ENCODE data around the gene MBTPS2.
"Not testable (repeated sequence)": the region's sequence is repeated elsewhere in the genome, so short reads cannot be mapped to it uniquely, and the experiment has no call there.

MBTPS2 gene

GRCh38 chrX:21812628-21813027, 26.8 kb upstream of the MBTPS2 start:
- Histone ChIP-seq H3K4ac (ENCODE audit: low read depth in 1 of 2, low read length in 2 of 2) (no peak overlapping the region), H3K27ac (ENCODE audit: low read length, poor library complexity, severe bottlenecking) (no peak overlapping the region), H3K14ac (ENCODE audit: low read length in 2 of 2) (no peak overlapping the region), H3K18ac (ENCODE audit: low read depth in 1 of 2, low read length in 2 of 2) (no peak overlapping the region), H3K36me3 (ENCODE audit: control insufficient read depth in 1 of 2, insufficient read depth in 2 of 2, low read depth in 1 of 2, low read length in 2 of 2) (no peaks in the 10 kb centered on the region), H2AFZ (ENCODE audit: low read depth, low read length) (no peak overlapping the region), H3K79me1 (replicated peaks; ENCODE audit: low read length, poor library complexity, severe bottlenecking) (no peaks in the 10 kb centered on the region), H3K23ac (ENCODE audit: low read length in 2 of 2) (no peak overlapping the region), H2BK12ac (ENCODE audit: low read length in 2 of 2) (no peak overlapping the region), H3K9me3 (ENCODE audit: control insufficient read depth, low read length) (peaks cover 5% of the 10 kb centered on the region), H2BK5ac (ENCODE audit: low read depth, low read length, poor library complexity, severe bottlenecking) (no peak overlapping the region), H3K4me3 (ENCODE audit: insufficient read depth in 1 of 2, low read depth in 1 of 2, low read length in 2 of 2) (no peak overlapping the region), H2BK15ac (ENCODE audit: low read depth, poor library complexity, severe bottlenecking) (no peak overlapping the region), H2AK5ac (ENCODE audit: low read length, severe bottlenecking) (no peak overlapping the region), H4K91ac (ENCODE audit: low read length) (no peak overlapping the region), H3K27me3 (ENCODE audit: control insufficient read depth in 1 of 2, insufficient read depth in 1 of 2, low read length in 2 of 2) (peaks cover 0 to 9% of the 10 kb centered on the region in 2 experiments), H3K4me1 (ENCODE audit: control insufficient read depth, insufficient read depth, low read depth, low read length) (no peaks in the 10 kb centered on the region), H4K8ac (ENCODE audit: low read length) (no peak overlapping the region), H2BK120ac (ENCODE audit: low read depth, low read length) (no peak overlapping the region), H3K4me2 (ENCODE audit: low read length, poor library complexity, severe bottlenecking) (no peak overlapping the region), H3K9ac (ENCODE audit: low read length) (no peak overlapping the region)
- 72% methylated on average over 2 of the region's 2 CpGs for WGBS
- DNase-seq: no peak

DNA sequence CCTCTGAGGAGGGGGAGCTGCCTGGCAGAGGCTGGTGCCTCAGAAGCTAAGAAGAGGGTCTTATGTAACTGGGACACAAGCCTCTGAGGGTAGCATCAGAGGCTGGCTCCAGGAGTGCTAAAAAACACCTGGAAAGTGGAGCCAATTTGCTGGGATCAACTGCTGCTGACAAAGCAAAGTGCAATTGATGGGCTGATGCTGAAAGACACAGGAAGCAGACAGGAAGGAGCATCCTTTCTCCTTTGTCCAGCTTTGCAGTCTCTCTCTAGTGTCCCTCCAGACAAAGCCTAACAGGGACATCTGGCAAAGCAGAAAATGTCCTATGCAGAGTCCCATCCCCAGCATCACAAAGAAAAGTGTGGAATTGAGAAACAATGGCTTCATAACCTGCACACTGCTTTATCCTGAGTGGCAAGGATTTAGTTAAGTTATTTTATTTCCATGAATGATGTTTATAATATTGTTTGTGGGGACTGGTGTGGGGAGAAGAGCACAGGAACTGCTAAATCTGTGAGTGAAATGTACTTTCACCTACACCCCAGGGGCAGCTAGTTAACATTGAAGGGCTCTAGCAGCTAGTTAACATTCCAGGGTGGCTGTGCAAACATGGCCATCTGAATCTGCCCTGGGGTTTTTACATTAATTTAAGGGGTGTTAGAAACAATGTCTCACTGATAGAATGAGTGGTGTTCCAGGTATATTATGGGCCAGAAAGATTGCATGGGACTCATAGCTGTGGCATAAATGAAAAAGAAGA, 25.6 kb upstream of the MBTPS2 start:
- H3K4ac ChIP-seq (ENCODE audit: low read depth in 1 of 2, low read length in 2 of 2): no peak overlapping the region
- H2AFZ ChIP-seq (ENCODE audit: low read depth, low read length): no peak overlapping the region
- no peak overlapping the region for H3K14ac ChIP-seq (ENCODE audit: low read length in 2 of 2)

GRCh38 chrX:21816136-21816535, 23.3 kb upstream of the MBTPS2 start:
- no peak overlapping the region for H3K14ac ChIP-seq (ENCODE audit: low read length in 2 of 2)
- no peak overlapping the region for H3K4ac ChIP-seq (ENCODE audit: low read depth in 1 of 2, low read length in 2 of 2)
- no peak overlapping the region for H4K8ac ChIP-seq (ENCODE audit: low read length)
- H3K18ac ChIP-seq (ENCODE audit: low read depth in 1 of 2, low read length in 2 of 2): no peak overlapping the region
- H2BK15ac ChIP-seq (ENCODE audit: low read depth, poor library complexity, severe bottlenecking): no peak overlapping the region
- peaks cover 0 to 7% of the 10 kb centered on the region in 2 experiments for H3K27me3 ChIP-seq (ENCODE audit: control insufficient read depth in 1 of 2, insufficient read depth in 1 of 2, low read length in 2 of 2)
- 86% methylated on average over 5 of the region's 5 CpGs for WGBS
- no peaks in the 10 kb centered on the region for H3K36me3 ChIP-seq (ENCODE audit: control insufficient read depth in 1 of 2, insufficient read depth in 2 of 2, low read depth in 1 of 2, low read length in 2 of 2)
- H2BK120ac ChIP-seq (ENCODE audit: low read depth, low read length): no peak overlapping the region
- H2BK12ac ChIP-seq (ENCODE audit: low read length in 2 of 2): no peak overlapping the region
- no peak overlapping the region for H3K4me2 ChIP-seq (ENCODE audit: low read length, poor library complexity, severe bottlenecking)
- DNase-seq: no peak
- no peak overlapping the region for H3K27ac ChIP-seq (ENCODE audit: low read length, poor library complexity, severe bottlenecking)
- H2AK5ac ChIP-seq (ENCODE audit: low read length, severe bottlenecking): no peak overlapping the region
- H2BK5ac ChIP-seq (ENCODE audit: low read depth, low read length, poor library complexity, severe bottlenecking): no peak overlapping the region
- H4K91ac ChIP-seq (ENCODE audit: low read length): no peak overlapping the region
- H3K9ac ChIP-seq (ENCODE audit: low read length): no peak overlapping the region
- H3K4me1 ChIP-seq (ENCODE audit: control insufficient read depth, insufficient read depth, low read depth, low read length): no peaks in the 10 kb centered on the region
- H3K4me3 ChIP-seq (ENCODE audit: insufficient read depth in 1 of 2, low read depth in 1 of 2, low read length in 2 of 2): no peak overlapping the region
- no peaks in the 10 kb centered on the region for H3K79me1 ChIP-seq (replicated peaks; ENCODE audit: low read length, poor library complexity, severe bottlenecking)
- no peak overlapping the region for H3K23ac ChIP-seq (ENCODE audit: low read length in 2 of 2)
- H3K9me3 ChIP-seq (ENCODE audit: control insufficient read depth, low read length): peaks cover 5% of the 10 kb centered on the region
- no peak overlapping the region for H2AFZ ChIP-seq (ENCODE audit: low read depth, low read length)

More for the DNA sequence above, 25.6 kb upstream of the MBTPS2 start:
- Histone ChIP-seq H2BK12ac (ENCODE audit: low read length in 2 of 2) (no peak overlapping the region), H2BK120ac (ENCODE audit: low read depth, low read length) (no peak overlapping the region), H3K18ac (ENCODE audit: low read depth in 1 of 2, low read length in 2 of 2) (no peak overlapping the region), H3K9ac (ENCODE audit: low read length) (no peak overlapping the region), H3K9me3 (ENCODE audit: control insufficient read depth, low read length) (peaks cover 5% of the 10 kb centered on the region), H3K79me1 (replicated peaks; ENCODE audit: low read length, poor library complexity, severe bottlenecking) (no peaks in the 10 kb centered on the region), H4K91ac (ENCODE audit: low read length) (no peak overlapping the region), H2BK15ac (ENCODE audit: low read depth, poor library complexity, severe bottlenecking) (no peak overlapping the region), H3K4me2 (ENCODE audit: low read length, poor library complexity, severe bottlenecking) (no peak overlapping the region), H3K27me3 (ENCODE audit: control insufficient read depth in 1 of 2, insufficient read depth in 1 of 2, low read length in 2 of 2) (peaks cover 0 to 11% of the 10 kb centered on the region in 2 experiments), H3K27ac (ENCODE audit: low read length, poor library complexity, severe bottlenecking) (no peak overlapping the region), H4K8ac (ENCODE audit: low read length) (no peak overlapping the region), H2BK5ac (ENCODE audit: low read depth, low read length, poor library complexity, severe bottlenecking) (no peak overlapping the region), H2AK5ac (ENCODE audit: low read length, severe bottlenecking) (no peak overlapping the region), H3K23ac (ENCODE audit: low read length in 2 of 2) (no peak overlapping the region), H3K36me3 (ENCODE audit: control insufficient read depth in 1 of 2, insufficient read depth in 2 of 2, low read depth in 1 of 2, low read length in 2 of 2) (no peaks in the 10 kb centered on the region), H3K4me1 (ENCODE audit: control insufficient read depth, insufficient read depth, low read depth, low read length) (no peaks in the 10 kb centered on the region), H3K4me3 (ENCODE audit: insufficient read depth in 1 of 2, low read depth in 1 of 2, low read length in 2 of 2) (no peak overlapping the region)
- DNase-seq: no peak

GRCh38 chrX:21820170-21820569, 19.2 kb upstream of the MBTPS2 start:
- not testable (repeated sequence) for H2BK15ac ChIP-seq (ENCODE audit: low read depth, poor library complexity, severe bottlenecking); H3K4me3 ChIP-seq (ENCODE audit: insufficient read depth in 1 of 2, low read depth in 1 of 2, low read length in 2 of 2); DNase-seq; H3K4ac ChIP-seq (ENCODE audit: low read depth in 1 of 2, low read length in 2 of 2); H3K14ac ChIP-seq (ENCODE audit: low read length in 2 of 2); H2BK5ac ChIP-seq (ENCODE audit: low read depth, low read length, poor library complexity, severe bottlenecking); H3K27me3 ChIP-seq (ENCODE audit: control insufficient read depth in 1 of 2, insufficient read depth in 1 of 2, low read length in 2 of 2); H3K4me2 ChIP-seq (ENCODE audit: low read length, poor library complexity, severe bottlenecking); H3K4me1 ChIP-seq (ENCODE audit: control insufficient read depth, insufficient read depth, low read depth, low read length); H2BK12ac ChIP-seq (ENCODE audit: low read length in 2 of 2); H3K36me3 ChIP-seq (ENCODE audit: control insufficient read depth in 1 of 2, insufficient read depth in 2 of 2, low read depth in 1 of 2, low read length in 2 of 2); H3K18ac ChIP-seq (ENCODE audit: low read depth in 1 of 2, low read length in 2 of 2); H3K23ac ChIP-seq (ENCODE audit: low read length in 2 of 2); H3K79me1 ChIP-seq (replicated peaks; ENCODE audit: low read length, poor library complexity, severe bottlenecking); H3K27ac ChIP-seq (ENCODE audit: low read length, poor library complexity, severe bottlenecking); H4K91ac ChIP-seq (ENCODE audit: low read length); H2BK120ac ChIP-seq (ENCODE audit: low read depth, low read length); H3K9ac ChIP-seq (ENCODE audit: low read length); H4K8ac ChIP-seq (ENCODE audit: low read length); H2AK5ac ChIP-seq (ENCODE audit: low read length, severe bottlenecking); H3K9me3 ChIP-seq (ENCODE audit: control insufficient read depth, low read length); H2AFZ ChIP-seq (ENCODE audit: low read depth, low read length)
- WGBS: no CpG with 5 or more reads among the region's 1 CpG

All from mesenchymal stem cell (in vitro differentiated cells and primary cell).